ENCODE data around the gene JMJD4. TPM values are rescaled to one million over a fixed set of nuclear protein-coding genes. Genes with fewer than 3 reads are reported as not detected.

JMJD4 gene
- total RNA-seq, 2 donors from 2014 or later = 11.1 to 11.9 TPM

- no peak for DNase-seq
- no peak for ATAC-seq
- intact Hi-C loops (cut with DNase I, micrococcal nuclease) = loop anchor here in 1 of 2 donors (10.0 kb wide), 1 partner anchor 215 kb away; no protein-coding TSS in a partner anchor
Observed at GRCh38 chr1:227739636-227740035, 4.5 kb upstream of the JMJD4 start.

GRCh38 chr1:227738820-227739219, 3.7 kb upstream of the JMJD4 start:
- no peak for DNase-seq
- intact Hi-C loops (cut with DNase I, micrococcal nuclease) = loop anchor here in 1 of 2 donors (10.0 kb wide), 1 partner anchor 216 kb away; no protein-coding TSS in a partner anchor
- no peak for ATAC-seq

- DNase-seq = peak in 1 of 2 donors; percentile 21
- no peak for ATAC-seq
- intact Hi-C loops (cut with DNase I, micrococcal nuclease) = loop anchor here in 1 of 2 donors (10.0 kb wide), 1 partner anchor 218 kb away; no protein-coding TSS in a partner anchor
Observed at GRCh38 chr1:227736814-227737432, 1.8 kb upstream of the JMJD4 start.

- intact Hi-C loops (cut with DNase I, micrococcal nuclease) = loop anchor here in 1 of 2 donors (10.0 kb wide), 1 partner anchor 219 kb away; no protein-coding TSS in a partner anchor
- peak; percentile 2 for ATAC-seq
- peak in 1 of 2 donors; percentile 9 for DNase-seq
Observed at GRCh38 chr1:227735539-227736285, 610 bp upstream of the JMJD4 start.

GRCh38 chr1:227734546-227734855, 601 bp downstream of the JMJD4 start:
- intact Hi-C loops (cut with DNase I, micrococcal nuclease) = loop anchor here in 1 of 2 donors (10.0 kb wide), 1 partner anchor 220 kb away; no protein-coding TSS in a partner anchor
- DNase-seq = peak in 1 of 2 donors; percentile 21
- ATAC-seq = peak; percentile 17

GRCh38 chr1:227733751-227734545, 1.2 kb downstream of the JMJD4 start:
- ATAC-seq (no peak), DNase-seq (peak in 1 of 2 donors; percentile 13)
- intact Hi-C loops (cut with DNase I, micrococcal nuclease) = loop anchor here in 1 of 2 donors (10.0 kb wide), 1 partner anchor 221 kb away; no protein-coding TSS in a partner anchor

GRCh38 chr1:227733309-227733705, 1.8 kb downstream of the JMJD4 start:
- intact Hi-C loops (cut with DNase I, micrococcal nuclease) = loop anchor here in 1 of 2 donors (10.0 kb wide), 1 partner anchor 221 kb away; no protein-coding TSS in a partner anchor
- DNase-seq (peak in 1 of 2 donors; percentile 8), ATAC-seq (no peak)

GRCh38 chr1:227732586-227733308, 2.4 kb downstream of the JMJD4 start:
- intact Hi-C loops (cut with DNase I, micrococcal nuclease) = loop anchor here in 1 of 2 donors (10.0 kb wide), 1 partner anchor 222 kb away; no protein-coding TSS in a partner anchor
- peak in 1 of 2 donors; percentile 4 for DNase-seq

GRCh38 chr1:227731696-227732585, 3.2 kb downstream of the JMJD4 start:
- ATAC-seq (no peak), DNase-seq (peak in 1 of 2 donors; percentile 5)
- intact Hi-C loops (cut with DNase I, micrococcal nuclease) = loop anchor here in 1 of 2 donors (10.0 kb wide), 1 partner anchor 223 kb away; no protein-coding TSS in a partner anchor

More at GRCh38 chr1:227732586-227733308, 2.4 kb downstream of the JMJD4 start:
- no peak for ATAC-seq

GRCh38 chr1:227731241-227731677, 3.8 kb downstream of the JMJD4 start:
- intact Hi-C loops (cut with DNase I, micrococcal nuclease) = loop anchor here in 1 of 2 donors (10.0 kb wide), 1 partner anchor 224 kb away; no protein-coding TSS in a partner anchor
- ATAC-seq (no peak), DNase-seq (peak in 1 of 2 donors; percentile 4)

GRCh38 chr1:227730630-227731151, 4.4 kb downstream of the JMJD4 start:
- DNase-seq (peak in 1 of 2 donors; percentile 33), ATAC-seq (no peak)
- intact Hi-C loops (cut with DNase I, micrococcal nuclease) = loop anchor here in 1 of 2 donors (10.0 kb wide), 1 partner anchor 224 kb away; no protein-coding TSS in a partner anchor

- ATAC-seq (no peak), DNase-seq (peak in 1 of 2 donors; percentile 59)
- intact Hi-C loops (cut with DNase I, micrococcal nuclease) = loop anchor here in 1 of 2 donors (10.0 kb wide), 1 partner anchor 225 kb away; no protein-coding TSS in a partner anchor
Observed at GRCh38 chr1:227729881-227730629, 5.0 kb downstream of the JMJD4 start.

GRCh38 chr1:227729144-227729880, 5.8 kb downstream of the JMJD4 start:
- ATAC-seq (no peak), DNase-seq (peak in 1 of 2 donors; percentile 20)
- intact Hi-C loops (cut with DNase I, micrococcal nuclease) = no loop called here

- DNase-seq (no peak), ATAC-seq (peak; percentile 10)
- intact Hi-C loops (cut with DNase I, micrococcal nuclease) = no loop called here
Observed at GRCh38 chr1:227728892-227729143, 6.3 kb downstream of the JMJD4 start.

- ATAC-seq (peak; percentile 85), DNase-seq (peak; percentile 85 to 90)
- intact Hi-C loops (cut with DNase I, micrococcal nuclease) = no loop called here
Observed at GRCh38 chr1:227728059-227728891, 6.8 kb downstream of the JMJD4 start.

Measured in left colon (tissue), 2 donors.